Activated B cell treated with CpG ODN at 0.5 μM for 24 hours (primary cell): ENCODE results near the gene RPL38. TPM values are rescaled to one million over a fixed set of nuclear protein-coding genes. Genes with fewer than 3 reads are reported as not detected.

Source experiments
- ATAC-seq: fragments of 200-7000 bp; cut with Tn5 transposase; one replicate; pipeline ENCODE4 v1.10.0; 2021; ENCODE audit warnings: low read depth, mild to moderate bottlenecking, moderate library complexity
- CTCF ChIA-PET: fragments of 350-600 bp; sonication (Branson Sonifier 250); formaldehyde crosslinking; loops from one replicate; lab custom pipeline; 2021; ENCODE audit warnings: antibody characterized with exemption; lab: Charles Lee
- POLR2A ChIA-PET: fragments of 350-600 bp; sonication (Branson Sonifier 250); formaldehyde crosslinking; loops from one replicate; lab custom pipeline; 2021; ENCODE audit warnings: antibody characterized with exemption; lab: Charles Lee
- DNase-seq: peaks from one replicate; pipeline ENCODE4 v3.0.0; 2022
- H3K27ac Mint-ChIP-seq: one replicate; pipeline ENCODE4 v1.8.0; 2020; ENCODE audit warnings: mixed read lengths
- H3K27me3 Mint-ChIP-seq: one replicate; pipeline ENCODE4 v1.8.0; 2021; ENCODE audit warnings: mixed read lengths
- H3K36me3 Mint-ChIP-seq: one replicate; pipeline ENCODE4 v1.8.0; 2021; ENCODE audit warnings: low read depth, mixed read lengths
- H3K4me1 Mint-ChIP-seq: one replicate; pipeline ENCODE4 v1.8.0; 2021; ENCODE audit warnings: mixed read lengths
- H3K4me3 Mint-ChIP-seq: one replicate; pipeline ENCODE4 v1.8.0; 2020; ENCODE audit warnings: mild to moderate bottlenecking, mixed read lengths
- H3K9me3 Mint-ChIP-seq: one replicate; pipeline ENCODE4 v1.8.0; 2020; ENCODE audit warnings: mixed read lengths
- CTCF ChIP-seq: fragments of 200-600 bp; IDR thresholded peaks from one replicate; pipeline ENCODE4 v1.8.0; 2022; ENCODE audit warnings: antibody characterized with exemption, mild to moderate bottlenecking
- intact Hi-C: fragments of 100-400 bp; cut with micrococcal nuclease; formaldehyde crosslinking; loops from one replicate; pipeline ENCODE4 v1.15.1; 2024
- total RNA-seq: library from RNA; stranded (reverse); gene quantifications from 2 replicates; pipeline ENCODE4 v1.2.3, GENCODE V29; 2022

Gene RPL38
- total RNA-seq, 1 donor from 2014 or later, result 1,330 TPM

DNA sequence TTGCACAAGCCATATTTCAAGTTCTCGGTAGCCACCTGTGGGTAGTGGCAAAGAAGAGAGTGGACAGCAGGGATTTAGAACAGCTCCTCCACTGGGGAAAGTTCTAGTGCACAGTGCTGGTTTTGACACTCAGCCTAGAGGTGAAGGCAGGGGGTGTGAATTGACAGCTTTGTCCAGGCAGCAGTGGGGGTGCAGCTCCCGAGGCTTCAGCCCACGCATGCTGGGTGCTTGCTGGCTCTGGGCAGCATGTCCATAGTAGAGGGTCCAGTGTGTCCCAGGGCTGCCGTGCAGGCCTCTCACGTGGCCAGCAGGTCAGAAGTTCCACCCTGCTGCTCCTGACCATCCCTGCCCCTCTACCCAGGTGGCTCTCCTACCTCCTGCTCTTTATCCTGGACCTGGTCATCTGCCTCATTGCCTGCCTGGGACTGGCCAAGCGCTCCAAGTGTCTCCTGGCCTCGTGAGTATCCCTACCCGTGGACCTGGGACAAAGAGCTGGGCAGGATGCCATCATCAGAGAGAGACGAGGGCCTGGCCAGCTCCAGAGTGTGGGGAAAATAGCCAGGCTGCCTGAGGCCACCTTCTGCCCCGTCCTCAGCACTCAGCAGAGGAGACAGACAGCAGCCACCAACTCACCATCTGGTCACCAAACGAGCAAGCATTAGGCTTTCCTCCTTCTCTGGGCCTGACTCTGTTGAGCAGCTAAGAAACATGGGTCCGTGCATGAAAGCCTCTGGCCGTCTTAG is 39.7 kb downstream of the RPL38 start:
- H3K4me3 Mint-ChIP-seq, result no peak overlapping the region
- ChIA-PET POLR2A (no interaction called here), CTCF (interaction anchor here (0.8 kb wide), 1 partner anchor 16 kb away, joined by 3 read pairs; no protein-coding TSS in a partner anchor)
- DNase-seq, result no peak
- no peak for ATAC-seq
- no peaks in the 10 kb centered on the region for H3K27me3 Mint-ChIP-seq
- intact Hi-C loops, result no loop called here
- no peak overlapping the region for H3K27ac Mint-ChIP-seq
- TF ChIP-seq CTCF, result no peak
- H3K9me3 Mint-ChIP-seq, result no peaks in the 10 kb centered on the region
- no peaks in the 10 kb centered on the region for H3K4me1 Mint-ChIP-seq
- H3K36me3 Mint-ChIP-seq, result no peaks in the 10 kb centered on the region

DNA sequence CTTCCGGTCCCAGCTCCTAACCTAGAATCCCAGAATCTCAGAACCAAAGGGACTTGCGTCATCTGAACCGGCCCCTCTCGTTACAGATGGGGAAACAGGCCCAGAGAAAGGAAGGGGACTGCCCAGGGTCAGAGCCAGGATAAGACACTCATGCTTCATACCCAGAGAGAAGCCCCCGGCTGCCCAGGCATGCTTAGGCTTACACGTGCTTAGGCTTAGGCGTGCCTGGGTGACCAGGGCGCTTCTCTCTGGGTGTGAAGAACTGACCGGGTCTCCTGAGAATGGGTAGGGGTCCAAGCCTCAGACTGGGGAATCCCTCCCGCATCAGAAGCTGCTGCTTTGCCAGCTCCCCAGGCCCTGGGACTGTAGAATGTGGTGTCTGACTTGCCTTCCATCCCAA is 40.6 kb downstream of the RPL38 start:
- DNase-seq (no peak), ATAC-seq (no peak)
- ChIA-PET CTCF (no interaction called here), POLR2A (no interaction called here)
- Mint-ChIP-seq H3K36me3 (no peaks in the 10 kb centered on the region), H3K4me3 (no peak overlapping the region), H3K27me3 (no peaks in the 10 kb centered on the region), H3K9me3 (no peaks in the 10 kb centered on the region), H3K27ac (no peak overlapping the region), H3K4me1 (no peaks in the 10 kb centered on the region)
- intact Hi-C loops, result no loop called here
- no peak for TF ChIP-seq CTCF

- POLR2A ChIA-PET, result no interaction called here
- intact Hi-C loops, result no loop called here
- DNase-seq (no peak), ATAC-seq (no peak)
- CTCF ChIA-PET, result no interaction called here
- H3K9me3 Mint-ChIP-seq, result no peaks in the 10 kb centered on the region
- no peaks in the 10 kb centered on the region for H3K4me1 Mint-ChIP-seq
- H3K36me3 Mint-ChIP-seq, result no peaks in the 10 kb centered on the region
- no peak for TF ChIP-seq CTCF
- no peak overlapping the region for H3K4me3 Mint-ChIP-seq
- H3K27me3 Mint-ChIP-seq, result no peaks in the 10 kb centered on the region
- H3K27ac Mint-ChIP-seq, result no peak overlapping the region
These were observed 41.1 kb downstream of the RPL38 start for GRCh38 chr17:74244548-74244947.

GRCh38 chr17:74245145-74245831 is 41.8 kb downstream of the RPL38 start:
- POLR2A ChIA-PET, result no interaction called here
- H3K36me3 Mint-ChIP-seq, result no peaks in the 10 kb centered on the region
- H3K4me3 Mint-ChIP-seq, result no peak overlapping the region
- CTCF ChIA-PET, result no interaction called here
- no peaks in the 10 kb centered on the region for H3K27me3 Mint-ChIP-seq
- no peak for ATAC-seq
- TF ChIP-seq CTCF, result no peak
- H3K4me1 Mint-ChIP-seq, result no peaks in the 10 kb centered on the region
- no peak for DNase-seq
- intact Hi-C loops, result no loop called here
- H3K27ac Mint-ChIP-seq, result no peak overlapping the region
- H3K9me3 Mint-ChIP-seq, result no peaks in the 10 kb centered on the region

DNA sequence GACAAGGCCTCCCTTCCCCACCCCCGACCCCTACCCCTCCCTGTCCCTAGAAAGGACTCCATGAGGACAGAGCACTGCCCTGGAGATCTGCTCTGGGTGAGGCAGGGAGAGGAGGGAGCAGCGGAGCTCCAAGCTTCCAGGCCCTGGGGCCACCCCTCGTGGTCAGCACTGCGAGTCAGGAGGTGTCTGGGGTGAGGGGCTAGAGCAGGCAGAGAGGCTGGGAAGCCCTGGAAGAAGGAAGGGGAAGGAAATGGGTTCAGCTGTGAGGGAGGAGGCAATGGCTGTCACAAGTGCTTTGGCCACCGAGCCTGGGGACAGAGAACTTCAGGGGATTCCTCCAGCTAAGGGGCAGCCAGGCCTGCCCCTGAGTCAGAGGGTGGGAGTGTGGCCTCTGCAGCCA is 42.4 kb downstream of the RPL38 start:
- Mint-ChIP-seq H3K9me3 (no peaks in the 10 kb centered on the region), H3K4me1 (no peaks in the 10 kb centered on the region), H3K27ac (no peak overlapping the region), H3K4me3 (no peak overlapping the region), H3K36me3 (no peaks in the 10 kb centered on the region), H3K27me3 (no peaks in the 10 kb centered on the region)
- POLR2A ChIA-PET, result no interaction called here
- ATAC-seq, result no peak
- intact Hi-C loops, result no loop called here
- DNase-seq, result no peak
- CTCF ChIA-PET, result no interaction called here
- no peak for TF ChIP-seq CTCF
